GM08714 (cell line): ENCODE data around the gene CDC42BPA.

Source experiments
- H3K4me3 ChIP-seq: fragments of 200-500 bp; sonication (Bioruptor generic); 2 replicates; pipeline ENCODE4 v1.5.1; 2014; ENCODE audit warnings: mild to moderate bottlenecking, low read length, inconsistent platforms
- ZNF274 ChIP-seq: IDR thresholded peaks from 2 replicates; pipeline ENCODE4 v1.6.1; 2012; ENCODE audit warnings: mild to moderate bottlenecking, low read depth, low read length

CDC42BPA gene

DNA sequence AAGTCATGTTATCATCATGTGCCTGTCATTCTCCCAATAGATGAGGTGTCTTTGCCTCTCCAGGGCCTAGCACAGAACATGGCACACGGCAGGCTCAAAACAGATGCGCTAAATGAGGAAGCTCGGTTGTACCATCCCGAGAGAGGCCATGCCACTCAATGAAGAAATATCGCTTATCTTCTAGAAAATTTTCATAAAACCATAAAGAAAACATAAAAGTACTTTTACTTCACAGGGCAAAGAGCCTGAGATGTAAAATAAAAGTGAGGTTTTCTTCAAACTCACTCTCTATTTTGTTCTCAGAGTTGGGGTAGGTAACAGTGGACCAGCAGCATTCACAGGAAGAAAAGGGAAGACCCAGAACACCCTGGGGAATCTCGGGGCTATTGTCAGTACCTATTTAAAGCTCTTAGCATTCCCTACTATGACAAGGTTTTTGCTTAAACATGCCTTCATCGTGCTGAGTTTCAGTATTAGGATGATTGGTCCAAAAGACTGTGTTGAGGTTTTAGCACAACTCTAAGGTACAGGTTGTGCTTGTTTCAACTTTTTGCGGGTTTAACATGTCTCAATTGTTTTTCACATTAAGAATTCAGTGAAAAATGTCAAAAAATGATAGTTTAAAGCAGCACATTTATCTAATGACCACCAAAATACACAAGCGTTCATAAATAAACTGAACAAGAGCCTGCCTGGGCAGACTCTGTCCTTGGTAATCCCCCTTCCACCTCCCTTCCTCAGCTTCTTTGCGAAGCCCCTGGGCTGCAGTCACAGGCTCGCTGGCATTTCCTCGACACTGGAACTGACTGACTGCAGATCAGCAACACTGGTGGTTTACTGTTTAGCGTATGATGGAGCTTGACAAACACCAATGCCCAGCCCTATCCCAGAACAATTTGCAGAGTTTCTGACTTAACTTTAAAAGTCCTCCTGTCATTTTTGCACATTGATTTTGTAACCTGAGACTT lies 322.6 kb downstream of the CDC42BPA start:
- no peak overlapping the region for H3K4me3 ChIP-seq
- TF ChIP-seq ZNF274 = no peak

DNA sequence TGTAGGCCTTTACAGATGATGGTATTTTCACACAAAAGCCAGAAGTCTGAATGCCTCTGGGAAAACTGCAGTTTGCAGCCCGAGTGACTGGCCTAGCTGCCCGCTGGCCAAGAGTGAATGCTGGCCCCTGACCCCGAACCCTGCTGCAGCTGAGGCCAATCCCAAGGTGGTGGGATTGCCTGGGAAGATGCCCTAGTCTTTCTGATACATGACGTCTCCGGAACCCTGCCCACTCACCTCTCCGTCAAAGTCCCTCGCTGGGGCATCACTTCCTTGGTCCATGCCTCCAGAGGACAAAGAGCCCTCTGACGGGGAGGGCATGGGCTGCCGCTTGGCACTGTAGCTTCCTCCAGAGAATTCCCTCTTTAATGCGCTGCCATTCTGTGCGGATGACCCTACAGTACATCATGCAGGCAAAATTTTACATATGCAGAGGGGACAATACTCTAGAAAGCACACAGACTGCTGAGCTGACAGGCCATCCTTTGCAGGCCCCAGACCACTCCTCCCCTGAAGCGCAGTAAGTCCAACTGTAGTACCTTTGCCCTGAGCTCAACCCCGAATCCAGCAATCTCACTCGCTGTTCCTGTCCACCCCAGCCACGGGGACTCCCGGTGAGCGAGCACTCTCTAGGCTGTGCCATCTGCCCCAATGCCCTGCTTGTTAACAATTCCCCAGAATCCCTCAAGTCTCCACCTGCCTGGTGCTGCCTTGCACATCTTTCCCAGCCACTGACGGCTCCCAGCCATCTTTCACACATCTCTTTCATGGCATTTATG lies 323.5 kb downstream of the CDC42BPA start:
- TF ChIP-seq ZNF274 = no peak
- H3K4me3 ChIP-seq = no peak overlapping the region

DNA sequence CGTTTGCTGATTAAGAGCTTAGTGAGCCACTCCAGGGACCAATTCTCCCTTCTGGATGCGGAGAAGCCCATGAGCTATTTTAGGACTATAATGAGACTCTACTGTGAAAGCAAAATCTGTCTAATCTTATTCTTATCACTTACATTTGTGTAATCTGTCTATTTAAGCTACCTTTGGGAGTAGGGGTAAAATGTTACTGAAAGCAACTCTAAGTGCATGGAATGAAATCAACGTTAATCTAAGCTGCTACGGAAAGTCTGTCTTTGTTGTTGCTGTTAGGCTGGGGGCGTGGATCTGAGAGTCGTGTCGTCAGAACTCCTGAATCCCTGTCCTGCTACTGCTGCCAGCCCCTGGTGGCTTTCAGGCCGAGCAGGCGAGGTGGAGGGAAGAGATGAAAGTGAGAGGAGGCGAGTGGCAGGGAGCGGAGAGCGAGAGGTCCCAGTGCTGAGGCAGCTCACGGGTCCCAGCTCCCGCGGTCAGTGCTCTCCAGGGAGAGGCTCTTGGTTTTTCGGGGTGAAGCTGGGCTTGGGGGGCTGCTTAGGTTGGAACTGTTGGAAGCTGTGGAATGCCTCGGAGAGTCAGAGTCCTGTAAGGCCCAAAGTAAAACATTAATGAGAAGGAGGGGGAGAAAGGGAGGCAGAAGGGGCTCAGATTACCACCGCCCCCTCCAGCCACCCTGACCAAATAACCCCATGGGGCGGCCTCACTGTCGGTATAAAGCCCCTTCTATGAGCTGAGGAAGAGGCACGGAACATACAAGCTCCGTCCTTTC lies 324.3 kb downstream of the CDC42BPA start:
- no peak overlapping the region for H3K4me3 ChIP-seq
- no peak for TF ChIP-seq ZNF274

DNA sequence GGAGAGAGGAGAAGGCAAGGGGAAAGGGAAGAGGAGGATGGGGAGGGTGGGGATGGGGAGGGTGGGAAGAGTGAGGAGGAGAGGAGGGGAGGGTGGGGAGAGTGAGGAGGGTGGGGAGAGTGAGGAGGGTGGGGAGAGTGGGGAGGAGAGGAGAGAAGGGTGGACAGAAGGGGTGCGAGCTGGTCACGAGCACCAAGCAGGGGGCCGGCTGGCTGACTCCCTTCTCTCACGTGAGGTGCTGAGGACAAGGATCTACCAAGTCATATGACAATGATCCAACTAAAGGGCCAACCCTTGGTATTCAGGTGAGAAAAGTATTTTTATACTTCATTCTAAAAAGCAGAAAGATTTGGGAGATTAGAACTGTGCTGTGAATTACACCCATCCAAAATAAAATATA lies 326.4 kb downstream of the CDC42BPA start:
- H3K4me3 ChIP-seq = no peak overlapping the region

DNA sequence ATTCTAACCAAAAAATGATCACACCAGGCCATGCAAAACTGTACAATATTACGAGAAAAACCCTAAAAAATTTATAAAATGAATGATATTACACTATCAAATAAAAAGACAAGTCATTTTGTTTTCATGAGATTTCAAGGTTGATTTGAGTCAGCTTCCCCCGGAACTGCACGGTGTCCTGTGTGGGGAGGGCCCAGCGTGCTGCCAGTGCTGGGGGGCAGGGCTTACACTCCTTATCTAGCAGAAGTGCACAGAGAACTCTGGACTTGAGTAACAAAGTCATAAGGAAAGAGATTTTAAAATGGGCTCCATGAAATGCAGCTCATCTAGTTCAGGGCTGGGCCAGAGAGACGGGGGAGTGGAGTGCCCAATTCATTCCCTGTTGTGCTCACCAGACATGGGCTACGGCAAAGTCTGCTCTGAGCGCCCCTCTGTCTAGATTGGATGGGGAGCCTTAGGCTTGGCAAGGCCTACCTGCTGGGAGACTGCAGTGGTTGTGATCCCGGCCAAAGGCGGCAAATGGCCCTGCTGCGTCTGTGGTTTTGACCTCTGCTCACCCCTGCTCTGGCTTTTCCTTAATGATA lies 328.1 kb downstream of the CDC42BPA start:
- TF ChIP-seq ZNF274 = no peak
- H3K4me3 ChIP-seq = no peak overlapping the region

More for the DNA sequence above, 326.4 kb downstream of the CDC42BPA start:
- no peak for TF ChIP-seq ZNF274

DNA sequence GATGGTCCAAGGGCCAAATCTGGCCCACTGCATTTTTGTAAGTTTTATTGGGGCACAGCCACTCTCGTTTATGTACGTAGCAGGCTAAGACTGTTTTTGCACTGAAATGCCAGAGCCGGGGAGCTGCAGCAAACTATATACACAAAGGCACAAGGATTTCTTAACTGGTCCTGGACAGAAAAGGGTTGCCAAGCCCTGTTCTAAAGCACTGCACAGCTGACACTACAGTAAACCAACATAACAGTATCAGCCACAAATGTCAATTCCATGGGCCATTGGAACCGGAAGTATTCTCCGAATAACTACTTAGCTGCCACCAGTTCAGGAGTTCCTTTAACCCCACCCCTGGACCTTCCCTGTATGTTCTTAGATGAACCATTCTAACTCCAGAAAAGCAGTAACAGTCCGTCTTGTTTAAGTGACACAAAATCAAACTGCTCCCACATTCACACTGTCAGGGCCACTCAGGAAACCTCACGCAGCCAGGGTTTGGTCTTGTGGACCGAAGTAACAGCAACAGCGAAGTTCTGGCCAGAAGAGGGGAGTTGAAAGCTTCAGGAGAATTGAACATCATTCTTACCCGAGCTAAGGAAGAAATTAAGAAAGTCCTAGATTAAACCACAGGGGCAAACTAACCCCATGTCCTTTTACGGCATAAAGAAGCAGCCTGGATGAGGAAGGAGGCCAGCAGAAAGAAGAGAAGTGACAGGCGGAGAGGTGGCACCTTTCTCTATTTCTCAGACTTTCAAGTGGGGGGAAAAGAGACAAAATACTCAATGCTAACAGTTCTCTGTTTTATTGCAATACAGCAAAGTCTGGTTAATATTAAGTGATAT lies 329.0 kb downstream of the CDC42BPA start:
- no peak overlapping the region for H3K4me3 ChIP-seq
- no peak for TF ChIP-seq ZNF274

DNA sequence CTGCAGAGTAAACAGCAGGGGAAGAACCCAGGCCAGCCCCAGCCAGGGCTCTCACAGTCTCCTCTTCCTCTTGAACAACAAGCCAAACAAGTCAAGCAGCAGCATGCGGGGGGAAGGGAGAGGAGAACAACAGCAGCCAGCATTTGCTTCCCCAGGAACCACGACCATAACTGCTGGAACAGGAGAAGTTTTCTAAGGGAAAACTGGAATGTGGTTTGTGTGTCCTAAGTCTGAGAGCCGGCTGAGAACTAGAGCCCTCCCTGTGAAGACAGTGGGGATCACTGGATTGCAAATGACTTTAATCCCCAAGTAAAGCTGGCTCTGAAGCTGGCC lies 330.0 kb downstream of the CDC42BPA start:
- no peak overlapping the region for H3K4me3 ChIP-seq
- no peak for TF ChIP-seq ZNF274

DNA sequence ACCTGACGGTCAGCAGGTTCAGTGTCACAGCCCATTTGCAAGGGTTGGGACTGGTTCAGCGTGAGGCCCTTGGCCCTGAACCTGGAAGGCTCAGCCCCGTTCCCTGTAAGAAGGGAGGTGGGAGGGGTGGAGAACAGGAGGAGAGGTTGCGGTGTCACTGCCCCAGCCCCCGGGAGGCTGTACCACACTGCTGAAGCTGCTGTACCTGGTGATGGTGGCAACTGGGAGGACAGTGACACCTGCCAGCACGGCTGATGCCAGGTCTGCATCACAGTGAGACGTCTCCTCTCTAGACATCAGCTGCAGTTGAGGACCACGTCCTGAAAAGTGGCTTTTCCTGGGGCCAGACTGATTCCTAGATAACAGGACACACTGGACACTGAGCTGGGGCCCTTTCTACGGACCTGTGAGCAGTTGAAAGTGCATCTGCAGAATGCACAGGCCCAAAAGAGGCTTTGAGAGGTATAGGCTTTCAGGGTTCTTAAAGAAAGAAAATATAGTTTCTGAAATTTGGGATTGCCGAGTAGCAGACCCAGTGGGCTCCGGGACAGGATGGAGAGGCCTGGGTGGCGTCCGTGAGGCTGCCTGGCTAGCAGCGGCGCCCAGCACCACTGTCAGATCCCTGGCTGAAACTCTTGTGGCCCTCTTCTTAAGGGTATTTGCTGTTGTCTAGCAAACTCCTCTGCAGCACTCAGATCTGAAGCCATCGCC lies 330.5 kb downstream of the CDC42BPA start:
- no peak for TF ChIP-seq ZNF274
- H3K4me3 ChIP-seq = no peak overlapping the region

DNA sequence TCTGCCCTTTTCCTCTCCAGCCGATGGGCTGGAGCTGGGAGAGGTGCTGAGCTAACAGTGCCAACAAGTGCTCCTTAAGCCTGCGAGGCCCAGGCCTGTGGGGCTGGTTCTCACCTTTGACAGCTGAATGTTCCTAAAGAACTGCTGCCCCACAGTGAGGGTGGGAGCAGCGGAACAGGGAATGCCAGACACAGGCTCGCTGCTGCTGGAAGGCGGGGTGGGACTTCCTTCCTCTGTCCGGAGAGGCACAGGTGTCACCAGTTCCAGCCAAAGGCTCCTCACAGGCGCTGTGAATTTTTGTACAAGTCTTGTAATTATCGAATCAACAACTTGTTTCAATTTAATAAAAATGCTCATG lies 331.1 kb downstream of the CDC42BPA start:
- no peak for TF ChIP-seq ZNF274

DNA sequence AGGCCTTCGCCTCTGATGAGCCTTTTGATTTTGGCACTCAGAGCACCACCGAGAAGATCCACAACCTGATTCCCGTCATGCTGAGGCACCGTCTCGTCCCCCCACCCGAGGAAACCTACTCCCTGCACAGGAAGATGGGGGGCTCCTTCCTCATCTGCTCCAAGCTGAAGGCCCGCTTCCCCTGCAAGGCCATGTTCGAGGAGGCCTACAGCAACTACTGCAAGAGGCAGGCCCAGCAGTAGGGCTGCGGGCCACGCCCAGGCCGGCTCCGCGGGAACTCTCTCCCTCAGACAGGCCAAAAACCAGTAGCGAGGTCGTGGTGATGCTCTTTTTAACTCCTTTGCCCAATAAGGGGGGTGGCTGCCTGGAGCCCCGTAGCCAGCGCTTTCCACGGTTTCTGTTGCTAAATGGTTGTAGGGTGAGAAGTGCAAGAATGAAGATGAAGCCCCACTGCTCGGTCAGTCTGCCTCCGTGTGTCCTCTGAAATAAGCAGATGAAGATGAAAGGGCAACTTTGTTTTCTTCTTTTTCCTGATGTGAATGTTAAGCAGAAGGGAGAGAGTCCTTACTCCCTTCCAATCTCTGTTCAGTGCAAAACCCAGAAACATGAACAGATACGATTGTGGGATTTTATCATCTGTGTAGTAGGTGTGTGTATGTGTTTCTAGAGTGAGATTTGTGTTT lies 331.7 kb downstream of the CDC42BPA start:
- no peak for TF ChIP-seq ZNF274
- H3K4me3 ChIP-seq = no peak overlapping the region

More for the DNA sequence above, 331.1 kb downstream of the CDC42BPA start:
- H3K4me3 ChIP-seq = no peak overlapping the region

DNA sequence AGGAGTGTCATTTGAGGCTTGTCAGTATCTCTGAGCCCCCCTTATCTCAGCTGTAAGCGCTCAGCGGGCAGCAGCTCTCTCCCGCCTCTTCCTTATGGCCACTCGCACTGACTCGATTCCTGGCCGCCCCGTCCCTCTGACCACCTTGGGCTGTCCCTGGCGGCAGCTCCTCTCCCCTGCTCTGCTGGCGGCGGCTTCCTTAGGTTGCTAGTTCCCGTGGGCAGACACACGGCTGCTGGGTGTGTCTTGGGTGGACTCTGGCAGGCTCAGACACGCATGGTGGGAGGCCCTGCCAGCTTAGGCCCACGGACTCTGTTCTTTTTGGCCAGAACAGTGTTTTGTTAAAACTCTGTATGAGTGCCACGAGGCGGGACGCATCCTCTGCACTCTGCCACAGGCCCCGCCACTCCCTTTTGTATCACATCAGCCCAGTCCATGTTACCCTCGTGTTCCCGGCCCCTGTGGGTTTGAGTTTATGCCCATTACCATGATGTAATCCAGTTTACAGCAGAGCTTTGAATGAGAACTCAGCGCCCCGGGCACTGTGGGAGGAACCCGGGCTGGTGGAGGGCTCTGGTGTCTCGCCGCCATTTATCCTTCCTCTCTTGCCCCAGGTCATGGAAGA lies 332.3 kb downstream of the CDC42BPA start:
- TF ChIP-seq ZNF274 = no peak
- H3K4me3 ChIP-seq = no peak overlapping the region
